K562 (cell line): ENCODE data around the gene RAB40B. TPM values are rescaled to one million over a fixed set of nuclear protein-coding genes. Genes with fewer than 3 reads are reported as not detected.
A peak's percentile ranks its signal among the peaks of the same experiment; 100 is the strongest.

Source experiments
- ATAC-seq: fragments of 200-7000 bp; cut with Tn5 transposase; 3 replicates; pipeline ENCODE4 v1.9.1; 2020; ENCODE audit warnings: moderate library complexity
- BruUV-seq: library from RNA; stranded (reverse); fragments of 400-500 nt; replicated peaks from 2 replicates; lab custom pipeline; 2021; lab: Mats Ljungman, UMichigan
- CTCF ChIA-PET: fragments of 300-600 bp; formaldehyde crosslinking; extraction: SDS; loops from one replicate; lab custom pipeline; 2021; ENCODE audit warnings: low intra/inter-chr PET ratio; lab: Yijun Ruan, JAX
- POLR2A ChIA-PET: fragments of 300-600, 350-650 bp; sonication (Branson Sonifier 250); formaldehyde crosslinking; extraction: SDS; loops from one replicate; lab custom pipeline; 2021; ENCODE audit warnings: antibody characterized with exemption, inconsistent platforms; lab: Yijun Ruan, JAX
- DNase-seq, 4 experiments: peaks; one replicate each; pipeline versions ENCODE4 v3.0.0 to v3.0.0-alpha.2; 2011 to 2018; ENCODE audit warnings: low spot score in 3 of 4, mixed read lengths in 3 of 4; ENCODE audit errors: extremely low read depth in 1 of 4
- FAIRE-seq: peaks from 2 replicates; lab custom pipeline; 2011; peaks lifted over from hg19 to GRCh38; lab: Jason Lieb, UNC
- H2AFZ ChIP-seq: 2 replicates; pipeline ENCODE4 v1.6.0; 2011; ENCODE audit warnings: low read depth, low read length, control low read depth, inconsistent platforms
- H3K27ac ChIP-seq: fragments of 200-600 bp; 3 replicates; pipeline ENCODE4 v1.8.0; 2011; ENCODE audit warnings: low read depth, mild to moderate bottlenecking, control low read depth, inconsistent platforms, low read length, moderate library complexity, mixed read lengths; ENCODE audit errors: extremely low read depth
- H3K27me3 ChIP-seq, 2 experiments: fragments of 300-600 bp in 1 of 2; 2 replicates in 1 of 2; 3 replicates in 1 of 2; pipeline versions ENCODE4 v1.6.0 to v1.8.0; 2011; ENCODE audit warnings: inconsistent platforms in 2 of 2, low read length in 2 of 2, mild to moderate bottlenecking in 1 of 2, mixed read lengths in 1 of 2, moderate library complexity in 1 of 2; ENCODE audit not compliant: control insufficient read depth in 2 of 2, insufficient read depth in 2 of 2
- H3K36me3 ChIP-seq: fragments of 300-600 bp; 3 replicates; pipeline ENCODE4 v1.8.0; 2011; ENCODE audit warnings: mild to moderate bottlenecking, low read length, inconsistent platforms; ENCODE audit not compliant: control insufficient read depth, insufficient read depth
- H3K4me1 ChIP-seq, 2 experiments: fragments of 200-600 bp in 1 of 2; replicated peaks in 1 of 2; 2 replicates in 1 of 2; 3 replicates in 1 of 2; pipeline versions ENCODE4 v1.5.1 to v1.8.0; 2011; ENCODE audit warnings: inconsistent platforms in 2 of 2, low read length in 2 of 2, mild to moderate bottlenecking in 1 of 2, mixed read lengths in 1 of 2, moderate library complexity in 1 of 2; ENCODE audit not compliant: control insufficient read depth in 2 of 2, insufficient read depth in 2 of 2
- H3K4me2 ChIP-seq: 2 replicates; pipeline ENCODE4 v1.6.1; 2011; ENCODE audit warnings: low read length, control low read depth, inconsistent platforms, mixed read lengths; ENCODE audit not compliant: insufficient read depth
- H3K4me3 ChIP-seq: fragments of 200-600 bp; sonication (generic), shearing (Covaris generic); 2 replicates; pipeline ENCODE4 v1.5.1; 2016; ENCODE audit warnings: control low read depth, inconsistent platforms
- H3K79me2 ChIP-seq: fragments of 200-600 bp; 3 replicates; pipeline ENCODE4 v1.8.0; 2011; ENCODE audit warnings: low read length, inconsistent platforms; ENCODE audit not compliant: control insufficient read depth, insufficient read depth
- H3K9ac ChIP-seq, 2 experiments: 2 replicates each; pipeline versions ENCODE4 v1.6.0 to v1.6.1; 2011; ENCODE audit warnings: low read depth in 2 of 2, low read length in 2 of 2, control low read depth in 1 of 2, inconsistent platforms in 1 of 2, mild to moderate bottlenecking in 1 of 2, mixed read lengths in 1 of 2; ENCODE audit not compliant: insufficient read depth in 1 of 2
- H3K9me1 ChIP-seq: one replicate; pipeline ENCODE4 v1.6.0; 2011; ENCODE audit warnings: inconsistent platforms, mild to moderate bottlenecking, low read length, moderate library complexity; ENCODE audit not compliant: control insufficient read depth, insufficient read depth
- H3K9me3 ChIP-seq: replicated peaks from 2 replicates; pipeline ENCODE4 v1.5.1; 2011; ENCODE audit warnings: low read depth, low read length, inconsistent platforms; ENCODE audit not compliant: control insufficient read depth, insufficient read depth
- H4K20me1 ChIP-seq: replicated peaks from 2 replicates; pipeline ENCODE4 v1.6.1; 2011; ENCODE audit warnings: low read length, inconsistent platforms, mixed read lengths; ENCODE audit not compliant: control insufficient read depth, insufficient read depth
- BRD9 ChIP-seq: fragments of 450-650 bp; IDR thresholded peaks from 2 replicates; pipeline ENCODE4 v1.6.1; 2018; ENCODE audit warnings: low read depth; ENCODE audit not compliant: partially characterized antibody
- CBFA2T3 ChIP-seq: fragments of 450-650 bp; IDR thresholded peaks from 2 replicates; pipeline ENCODE4 v1.6.1; 2017
- CBX8 ChIP-seq: fragments of 200-600 bp; sonication (generic); IDR thresholded peaks from 2 replicates; pipeline ENCODE4 v1.6.1; 2012; ENCODE audit warnings: borderline replicate concordance, mixed run types, low read depth, mild to moderate bottlenecking, moderate library complexity, mixed read lengths, low read length, control low read depth, inconsistent platforms; ENCODE audit not compliant: poor library complexity, severe bottlenecking; ENCODE audit errors: extremely low read depth
- EGR1 ChIP-seq: fragments of 450-650 bp; conservative IDR thresholded peaks from 2 replicates; pipeline ENCODE4 v1.6.1; 2017; ENCODE audit warnings: mild to moderate bottlenecking
- HMG20B ChIP-seq: fragments of 250-450 bp; sonication (Bioruptor Pico); IDR thresholded peaks from 2 replicates; pipeline ENCODE4 v1.5.0; 2021; ENCODE audit warnings: mild to moderate bottlenecking
- KDM4B ChIP-seq, 2 experiments: fragments of 450-650 bp in 1 of 2; sonication (generic) in 1 of 2; IDR thresholded peaks; 2 replicates each; pipeline ENCODE4 v1.6.1; 2016 to 2017; ENCODE audit warnings: borderline replicate concordance in 2 of 2, antibody characterized with exemption in 1 of 2, low read depth in 1 of 2, mild to moderate bottlenecking in 1 of 2
- MCM3 ChIP-seq: fragments of 450-650 bp; IDR thresholded peaks from 2 replicates; pipeline ENCODE4 v1.6.1; 2016
- NFXL1 ChIP-seq: fragments of 450-650 bp; formaldehyde crosslinking; IDR thresholded peaks from 2 replicates; pipeline ENCODE4 v1.4.0; 2021; ENCODE audit warnings: mild to moderate bottlenecking
- PHB ChIP-seq: fragments of 250-450 bp; sonication (Bioruptor Pico); IDR thresholded peaks from 2 replicates; pipeline ENCODE4 v1.5.0; 2021
- PHTF2 ChIP-seq: fragments of 250-450 bp; sonication (Bioruptor Pico); IDR thresholded peaks from 2 replicates; pipeline ENCODE4 v1.5.0; 2021; ENCODE audit warnings: mild to moderate bottlenecking
- SIX5 ChIP-seq, 2 experiments: IDR thresholded peaks; 2 replicates each; pipeline ENCODE4 v1.6.1; 2011; ENCODE audit warnings: low read length in 2 of 2, borderline replicate concordance in 1 of 2, low read depth in 1 of 2, mild to moderate bottlenecking in 1 of 2, moderate library complexity in 1 of 2; ENCODE audit not compliant: insufficient read depth in 1 of 2
- ZNF134 ChIP-seq: fragments of 250-450 bp; sonication (Bioruptor Pico); conservative IDR thresholded peaks from 2 replicates; pipeline ENCODE4 v1.4.0; 2020
- ZNF197 ChIP-seq: fragments of 200-800 bp; sonication (Bioruptor generic); IDR thresholded peaks from 2 replicates; pipeline ENCODE4 v1.6.1; 2016; ENCODE audit warnings: low read depth, missing genetic modification characterization, missing compliant biosample characterization
- ZNF24 ChIP-seq: fragments of 450-650 bp; IDR thresholded peaks from 2 replicates; pipeline ENCODE4 v1.6.1; 2016
- ZNF311 ChIP-seq: fragments of 250-450 bp; sonication (Bioruptor Pico); IDR thresholded peaks from 2 replicates; pipeline ENCODE4 v1.4.0; 2020; ENCODE audit warnings: mild to moderate bottlenecking, moderate library complexity
- WGBS: fragments of 100-300 bp; shearing (Covaris generic); methylation state at CpG from one replicate; pipeline ENCODE4 v1.1.6; 2016; ENCODE audit warnings: low coverage, mixed read lengths; ENCODE audit not compliant: insufficient coverage; ENCODE audit errors: missing lambda C conversion rate; 5-methylcytosine and 5-hydroxymethylcytosine counted together
- in situ Hi-C: fragments of 300-500 bp; cut with MboI; formaldehyde crosslinking; loops from 4 replicates; pipeline ENCODE4 v1.15.0; 2018; ENCODE audit warnings: inconsistent platforms, mixed read lengths
- intact Hi-C: fragments of 100-400 bp; cut with micrococcal nuclease; formaldehyde crosslinking; loops from 2 replicates; pipeline ENCODE4 v1.14.2; 2022
- polyA plus RNA-seq, 8 experiments: library from polyadenylated mRNA; depleted of rRNA in 4 of 8; stranded (reverse) in 5 of 8; unstranded in 3 of 8; fragments of >200 nt; fragmentation: Nextera tagmentation in 2 of 8; fragmentation: Illumina TruSeq in 1 of 8; extraction: Ambion mirVana in 2 of 8; extraction: Trizol in 1 of 8; gene quantifications; 2 replicates each; pipeline versions ENCODE4 v1.2.1 to v1.2.3, GENCODE V29; 2011 to 2014; ENCODE audit warnings: inconsistent platforms in 1 of 8, missing spikeins in 1 of 8
- total RNA-seq, 7 experiments: library from RNA; depleted of rRNA in 6 of 7; stranded (reverse); fragments of >200 nt in 6 of 7; fragmentation: Illumina TruSeq in 2 of 7; extraction: Trizol in 2 of 7; gene quantifications; 2 replicates each; pipeline versions ENCODE4 v1.2.1 to v1.2.3, GENCODE V29; 2011 to 2021; ENCODE audit warnings: low replicate concordance in 1 of 7
- TF ChIP-seq, protein P1 (sequence below): sonication (generic); formaldehyde crosslinking; IDR thresholded peaks from 2 replicates; pipeline ENCODE4 v1.9.0; 2022; ENCODE audit warnings: mild to moderate bottlenecking, missing genetic modification reagents

RAB40B gene
- total and polyA plus RNA-seq, 9 of the 15 experiments (the other 6 are each of a cell fraction or from before 2014, with no cell fraction given), result 0.13 to 4.6 (median 1.4) TPM

DNA sequence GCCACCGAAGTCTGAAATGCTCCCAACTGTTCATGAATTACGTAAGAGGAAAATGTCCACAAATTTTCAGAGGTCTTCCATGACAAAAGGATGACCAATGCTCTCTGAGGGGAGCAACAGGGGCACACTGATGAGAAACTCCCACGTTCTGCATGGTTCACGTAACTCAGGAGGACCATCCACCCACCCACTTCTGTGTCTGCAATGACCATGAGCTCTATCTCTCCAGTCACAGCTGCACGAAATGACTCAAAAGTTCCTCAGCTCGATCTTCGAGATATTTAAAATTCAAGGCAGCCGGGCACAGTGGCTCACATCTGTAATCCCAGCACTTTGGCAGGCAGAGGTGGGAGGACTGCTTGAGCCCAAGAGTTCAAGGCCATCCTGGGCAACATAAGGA is 66.0 kb downstream of the RAB40B start:
- TF ChIP-seq PHB (CRISPR knock-in tag), result no peak
- TF ChIP-seq, protein P1, sequence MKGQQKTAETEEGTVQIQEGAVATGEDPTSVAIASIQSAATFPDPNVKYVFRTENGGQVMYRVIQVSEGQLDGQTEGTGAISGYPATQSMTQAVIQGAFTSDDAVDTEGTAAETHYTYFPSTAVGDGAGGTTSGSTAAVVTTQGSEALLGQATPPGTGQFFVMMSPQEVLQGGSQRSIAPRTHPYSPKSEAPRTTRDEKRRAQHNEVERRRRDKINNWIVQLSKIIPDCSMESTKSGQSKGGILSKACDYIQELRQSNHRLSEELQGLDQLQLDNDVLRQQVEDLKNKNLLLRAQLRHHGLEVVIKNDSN, result no peak
- TF ChIP-seq SIX5 (IDR thresholded peaks at IDR 0.05; ENCODE audit: borderline replicate concordance in 1 of 2, insufficient read depth in 1 of 2, low read depth in 1 of 2, low read length in 2 of 2), result no peak
- no peak for TF ChIP-seq KDM4B (IDR thresholded peaks at IDR 0.05; ENCODE audit: borderline replicate concordance in 2 of 2, low read depth in 1 of 2)
- no peak for TF ChIP-seq ZNF134 (CRISPR knock-in tag)
- no peak for TF ChIP-seq ZNF24
- no peak for TF ChIP-seq BRD9
- TF ChIP-seq CBFA2T3, result peak; percentile 22; the same call in 1 of the 2 replicates
- no peak for TF ChIP-seq HMG20B
- no peak for TF ChIP-seq NFXL1 (CRISPR knock-in tag)
- peak; percentile 55 for TF ChIP-seq EGR1
- no peak for TF ChIP-seq MCM3
- TF ChIP-seq ZNF197 (CRISPR knock-in tag), result no peak
- no peak for TF ChIP-seq PHTF2 (CRISPR knock-in tag)
- no peak for TF ChIP-seq ZNF311 (CRISPR knock-in tag)
- no peak for TF ChIP-seq CBX8
- H3K9me3 ChIP-seq, result no peaks in the 10 kb centered on the region
- no peak for DNase-seq
- H3K9me1 ChIP-seq, result no peaks in the 10 kb centered on the region
- H3K27ac ChIP-seq, result no peak overlapping the region
- H3K79me2 ChIP-seq, result peaks cover 57% of the 10 kb centered on the region
- peaks cover 0 to 2% of the 10 kb centered on the region in 2 experiments; a peak in 1 of 5 replicates for H3K4me1 ChIP-seq
- no peaks in the 10 kb centered on the region for H3K27me3 ChIP-seq
- peaks cover 82% of the 10 kb centered on the region for H3K36me3 ChIP-seq
- WGBS, result 89% methylated on average over 8 of the region's 8 CpGs
- no peak overlapping the region for H2AFZ ChIP-seq
- H3K9ac ChIP-seq, result no peak overlapping the region; a peak in 1 of 4 replicates
- H4K20me1 ChIP-seq, result peaks cover 7% of the 10 kb centered on the region; the same call in 1 of the 2 replicates
- intact Hi-C loops, result no loop called here
- BruUV-seq, result no TSS peak
- no peak overlapping the region for H3K4me2 ChIP-seq
- no peak for ATAC-seq
- FAIRE-seq, result no peak
- POLR2A ChIA-PET, result interaction anchor here (1.1 kb wide), 1 partner anchor 14 kb away, joined by 4 read pairs; no protein-coding TSS in a partner anchor
- in situ Hi-C loops, result no loop called here
- no peak overlapping the region for H3K4me3 ChIP-seq
- CTCF ChIA-PET, result no interaction called here
